Astrocyte of the spinal cord (primary cell): Measurements from ENCODE around the gene THPO.
A peak's percentile ranks its signal among the peaks of the same experiment; 100 is the strongest.

Source experiments
- DNase-seq: peaks from one replicate; pipeline ENCODE4 v3.0.0; 2011; ENCODE audit warnings: low read depth, low spot score
- H3K4me3 ChIP-seq: 2 replicates; pipeline ENCODE4 v1.5.1; 2011; ENCODE audit warnings: low read depth, mild to moderate bottlenecking, low read length, moderate library complexity
- in situ Hi-C: cut with HindIII; loops from 2 replicates; pipeline ENCODE4 v1.10.0; 2017; ENCODE audit warnings: low sequenced_read_pairs
- TF ChIP-seq, protein P1 (sequence below): IDR thresholded peaks from 2 replicates; pipeline ENCODE4 v1.5.1; 2012; ENCODE audit warnings: low read depth, mild to moderate bottlenecking, low read length, inconsistent platforms

THPO gene

DNA sequence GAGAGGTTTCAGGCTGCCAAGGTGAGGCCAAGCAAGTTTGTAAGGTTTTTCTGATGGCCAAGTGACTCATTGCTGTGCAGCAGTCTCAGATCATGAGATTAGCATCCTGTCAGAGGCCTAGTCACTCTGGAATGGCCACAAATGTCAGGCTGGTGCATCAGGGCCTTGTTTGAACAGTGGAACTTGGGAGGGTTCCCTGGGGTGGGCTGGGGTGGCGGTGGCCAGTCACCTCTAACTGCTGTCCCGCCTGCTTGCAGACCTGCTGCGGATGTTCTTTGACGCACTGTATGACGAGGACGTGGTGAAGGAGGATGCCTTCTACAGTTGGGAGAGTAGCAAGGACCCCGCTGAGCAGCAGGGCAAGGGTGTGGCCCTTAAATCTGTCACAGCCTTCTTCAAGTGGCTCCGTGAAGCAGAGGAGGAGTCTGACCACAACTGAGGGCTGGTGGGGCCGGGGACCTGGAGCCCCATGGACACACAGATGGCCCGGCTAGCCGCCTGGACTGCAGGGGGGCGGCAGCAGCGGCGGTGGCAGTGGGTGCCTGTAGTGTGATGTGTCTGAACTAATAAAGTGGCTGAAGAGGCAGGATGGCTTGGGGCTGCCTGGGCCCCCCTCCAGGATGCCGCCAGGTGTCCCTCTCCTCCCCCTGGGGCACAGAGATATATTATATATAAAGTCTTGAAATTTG lies 43.4 kb downstream of the THPO start:
- peak; percentile 73 for DNase-seq
- TF ChIP-seq, protein P1, sequence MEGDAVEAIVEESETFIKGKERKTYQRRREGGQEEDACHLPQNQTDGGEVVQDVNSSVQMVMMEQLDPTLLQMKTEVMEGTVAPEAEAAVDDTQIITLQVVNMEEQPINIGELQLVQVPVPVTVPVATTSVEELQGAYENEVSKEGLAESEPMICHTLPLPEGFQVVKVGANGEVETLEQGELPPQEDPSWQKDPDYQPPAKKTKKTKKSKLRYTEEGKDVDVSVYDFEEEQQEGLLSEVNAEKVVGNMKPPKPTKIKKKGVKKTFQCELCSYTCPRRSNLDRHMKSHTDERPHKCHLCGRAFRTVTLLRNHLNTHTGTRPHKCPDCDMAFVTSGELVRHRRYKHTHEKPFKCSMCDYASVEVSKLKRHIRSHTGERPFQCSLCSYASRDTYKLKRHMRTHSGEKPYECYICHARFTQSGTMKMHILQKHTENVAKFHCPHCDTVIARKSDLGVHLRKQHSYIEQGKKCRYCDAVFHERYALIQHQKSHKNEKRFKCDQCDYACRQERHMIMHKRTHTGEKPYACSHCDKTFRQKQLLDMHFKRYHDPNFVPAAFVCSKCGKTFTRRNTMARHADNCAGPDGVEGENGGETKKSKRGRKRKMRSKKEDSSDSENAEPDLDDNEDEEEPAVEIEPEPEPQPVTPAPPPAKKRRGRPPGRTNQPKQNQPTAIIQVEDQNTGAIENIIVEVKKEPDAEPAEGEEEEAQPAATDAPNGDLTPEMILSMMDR, result no peak
- in situ Hi-C loops, result no loop called here
- no peak overlapping the region for H3K4me3 ChIP-seq

DNA sequence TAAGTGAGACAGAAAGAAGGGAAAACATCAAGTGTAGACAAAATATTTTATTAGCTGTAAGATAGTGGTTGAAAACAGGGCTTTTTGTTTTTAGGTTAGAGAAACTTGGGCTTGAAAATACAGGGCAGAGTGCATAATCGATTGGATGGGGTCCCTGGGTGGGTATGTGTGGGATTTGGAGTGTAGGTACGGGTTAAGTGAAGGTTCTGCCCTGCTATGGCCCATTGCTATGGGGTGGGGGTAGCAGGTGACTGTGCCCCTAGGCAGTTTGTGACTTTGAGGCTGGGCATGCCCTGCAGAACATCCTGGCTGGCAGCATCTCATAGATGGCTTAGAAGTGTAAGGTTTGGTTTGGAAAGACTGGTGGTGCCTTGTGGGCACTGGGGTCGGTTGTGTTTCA lies 44.3 kb downstream of the THPO start:
- H3K4me3 ChIP-seq, result no peak overlapping the region
- in situ Hi-C loops, result no loop called here
- no peak for DNase-seq
- TF ChIP-seq, protein P1, result no peak

DNA sequence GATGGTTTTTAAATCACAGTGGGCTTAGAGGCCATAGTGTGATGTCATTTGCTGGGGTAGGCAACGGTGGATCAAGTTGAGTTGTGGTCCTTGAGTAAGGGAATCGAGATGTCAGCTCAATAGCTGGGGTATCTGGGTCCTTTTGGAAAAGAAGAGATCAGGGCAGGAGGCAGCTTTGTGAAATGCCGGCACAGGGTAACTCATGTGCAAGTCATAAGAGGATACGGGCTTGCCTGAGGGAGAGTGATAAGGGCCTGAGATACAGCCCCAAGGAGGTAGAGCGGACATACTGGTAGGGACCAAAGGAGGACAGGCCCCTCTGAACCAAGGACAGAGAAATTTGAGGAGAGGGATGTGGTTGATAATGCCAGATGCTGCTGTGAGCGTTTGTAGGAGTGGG lies 44.8 kb downstream of the THPO start:
- no peak for DNase-seq
- TF ChIP-seq, protein P1, result no peak
- in situ Hi-C loops, result no loop called here
- no peak overlapping the region for H3K4me3 ChIP-seq

DNA sequence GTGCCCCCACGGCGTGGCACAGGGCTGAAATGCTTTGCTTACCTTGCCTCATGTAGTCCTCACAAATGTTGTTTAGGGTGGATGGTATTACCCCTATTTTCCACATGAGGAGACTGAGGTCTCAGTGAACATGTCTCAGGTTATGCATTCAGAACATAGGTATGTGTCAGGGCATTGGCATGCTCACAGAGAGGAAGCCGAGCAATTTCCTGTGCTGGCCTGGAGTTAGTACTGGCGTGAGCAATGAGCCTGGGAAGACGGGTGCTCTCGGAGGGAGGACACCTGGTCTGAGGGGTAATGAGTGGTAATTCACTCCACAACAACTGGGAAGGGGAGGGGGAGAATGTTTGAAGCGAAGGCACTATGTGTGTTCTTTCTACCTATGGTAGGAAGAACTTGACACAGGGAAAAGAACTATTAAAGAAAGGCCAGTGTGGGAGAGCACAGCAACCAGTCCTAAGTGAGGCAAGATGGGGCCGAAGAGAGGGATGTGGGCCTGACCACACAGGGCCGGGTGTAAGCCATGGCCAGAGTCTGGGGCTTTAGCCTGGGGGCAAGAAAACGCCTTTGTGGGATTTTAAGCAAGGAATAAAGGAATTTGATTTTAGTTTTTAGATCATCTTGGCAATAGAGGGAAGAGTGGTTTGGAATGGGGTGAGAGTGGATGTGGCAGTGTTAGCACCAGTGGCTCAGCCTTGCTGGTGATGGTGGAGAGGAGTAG lies 45.5 kb downstream of the THPO start:
- TF ChIP-seq, protein P1, result no peak
- in situ Hi-C loops, result no loop called here
- peak; percentile 89 for DNase-seq
- H3K4me3 ChIP-seq, result no peak overlapping the region

DNA sequence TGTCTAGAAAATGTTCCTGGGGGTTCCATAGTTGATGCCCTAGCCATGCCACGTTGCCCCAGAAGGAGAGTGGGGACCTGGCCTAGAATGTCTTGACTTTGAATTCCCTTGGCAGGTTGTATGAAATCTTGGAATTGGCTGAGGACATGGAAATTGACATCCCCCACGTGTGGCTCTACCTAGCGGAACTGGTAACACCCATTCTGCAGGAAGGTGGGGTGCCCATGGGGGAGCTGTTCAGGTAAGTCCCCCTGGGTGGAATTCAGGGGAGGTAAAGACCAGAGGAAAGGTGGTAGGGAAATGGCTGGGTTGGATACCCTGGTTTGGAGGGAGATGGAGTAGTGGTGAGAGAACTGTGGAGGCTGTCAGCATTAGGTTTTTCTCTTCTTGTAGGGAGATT lies 49.5 kb downstream of the THPO start:
- TF ChIP-seq, protein P1, result no peak
- in situ Hi-C loops, result no loop called here
- DNase-seq, result no peak
- H3K4me3 ChIP-seq, result no peak overlapping the region

DNA sequence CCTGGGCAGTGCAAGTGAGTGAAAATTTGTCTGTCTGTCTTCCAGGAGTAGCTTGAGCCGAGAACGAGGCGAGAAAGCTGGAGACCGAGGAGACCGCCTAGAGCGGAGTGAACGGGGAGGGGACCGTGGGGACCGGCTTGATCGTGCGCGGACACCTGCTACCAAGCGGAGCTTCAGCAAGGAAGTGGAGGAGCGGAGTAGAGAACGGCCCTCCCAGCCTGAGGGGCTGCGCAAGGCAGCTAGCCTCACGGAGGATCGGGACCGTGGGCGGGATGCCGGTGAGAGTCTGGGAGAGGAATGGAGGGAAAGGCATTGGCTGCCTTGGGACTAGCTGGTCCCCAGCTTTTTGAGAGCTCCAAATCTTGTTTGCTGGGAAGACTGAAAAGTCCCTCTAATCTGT lies 50.8 kb downstream of the THPO start:
- no peak for DNase-seq
- in situ Hi-C loops, result no loop called here
- H3K4me3 ChIP-seq, result no peak overlapping the region
- TF ChIP-seq, protein P1, result no peak
